HepG2 (cell line): ENCODE measurements around the gene VDR.

ENCODE experiments used
- FOXO1 ChIP-seq: sonication (generic); formaldehyde crosslinking; IDR thresholded peaks from 2 replicates; pipeline ENCODE4 v1.4.0; 2020; ENCODE audit warnings: missing genetic modification reagents
- HDAC6 ChIP-seq: fragments of 200-600 bp; sonication (generic); IDR thresholded peaks from 2 replicates; pipeline ENCODE4 v1.7.0; 2017; ENCODE audit warnings: mild to moderate bottlenecking, antibody characterized with exemption, low read length, low read depth
- REST ChIP-seq, 2 experiments: IDR thresholded peaks; 2 replicates each; pipeline ENCODE4 v1.6.1; 2011 to 2012; ENCODE audit warnings: low read length in 2 of 2, borderline replicate concordance in 1 of 2, low read depth in 1 of 2, mild to moderate bottlenecking in 1 of 2, moderate library complexity in 1 of 2
- TCF7 ChIP-seq: sonication (generic); IDR thresholded peaks from 2 replicates; pipeline ENCODE4 v1.6.1; 2016; ENCODE audit warnings: antibody characterized with exemption, low read depth
- ZBTB21 ChIP-seq: sonication (generic); formaldehyde crosslinking; IDR thresholded peaks from 2 replicates; pipeline ENCODE4 v1.4.0; 2020; ENCODE audit warnings: missing genetic modification reagents
- ZNF660 ChIP-seq: sonication (generic); formaldehyde crosslinking; IDR thresholded peaks from 2 replicates; pipeline ENCODE4 v1.5.1; 2020; ENCODE audit warnings: mild to moderate bottlenecking, low read depth, missing genetic modification reagents, borderline replicate concordance
- ZNF670 ChIP-seq: sonication (generic); formaldehyde crosslinking; IDR thresholded peaks from 2 replicates; pipeline ENCODE4 v1.8.0; 2022; ENCODE audit warnings: mild to moderate bottlenecking, missing genetic modification reagents, borderline replicate concordance
- ZSCAN21 ChIP-seq: sonication (generic); formaldehyde crosslinking; IDR thresholded peaks from 2 replicates; pipeline ENCODE4 v1.8.0; 2022; ENCODE audit warnings: mild to moderate bottlenecking, missing genetic modification reagents, moderate library complexity, borderline replicate concordance

- TF ChIP-seq ZNF670 (CRISPR knock-in tag) (no peak), TCF7 (no peak), ZNF660 (CRISPR knock-in tag) (no peak), HDAC6 (no peak), ZSCAN21 (CRISPR knock-in tag) (no peak), ZBTB21 (CRISPR knock-in tag) (no peak), FOXO1 (no peak), REST (IDR thresholded peaks at IDR 0.05; ENCODE audit: borderline replicate concordance in 1 of 2, low read depth in 1 of 2, low read length in 2 of 2) (no peak)
Measured at GRCh38 chr12:47896633-47897032, 8.2 kb downstream of the VDR start.
